Activated naive CD8-positive, alpha-beta T cell treated with anti-CD3 and anti-CD28 coated beads for 36 hours (primary cell): ENCODE results near the gene INPP5B. TPM values are rescaled to one million over a fixed set of nuclear protein-coding genes. Genes with fewer than 3 reads are reported as not detected.
"Not testable (repeated sequence)": the region's sequence is repeated elsewhere in the genome, so short reads cannot be mapped to it uniquely, and the experiment has no call there.

Experiments used
- DNase-seq: peaks from one replicate; pipeline ENCODE4 v3.0.0; 2021
- H3K27ac Mint-ChIP-seq: one replicate; pipeline ENCODE4 v1.8.0; 2022; ENCODE audit warnings: mild to moderate bottlenecking, moderate library complexity, mixed read lengths
- H3K27me3 Mint-ChIP-seq: one replicate; pipeline ENCODE4 v1.8.0; 2022; ENCODE audit warnings: mild to moderate bottlenecking, mixed read lengths
- H3K36me3 Mint-ChIP-seq: one replicate; pipeline ENCODE4 v1.8.0; 2021; ENCODE audit warnings: mild to moderate bottlenecking, mixed read lengths
- H3K4me1 Mint-ChIP-seq: one replicate; pipeline ENCODE4 v1.8.0; 2021; ENCODE audit warnings: mixed read lengths
- H3K4me3 Mint-ChIP-seq: one replicate; pipeline ENCODE4 v1.8.0; 2022; ENCODE audit warnings: mild to moderate bottlenecking, moderate library complexity, mixed read lengths
- H3K9me3 Mint-ChIP-seq: one replicate; pipeline ENCODE4 v1.8.0; 2022; ENCODE audit warnings: mixed read lengths
- total RNA-seq, 2 experiments: library from RNA; stranded (reverse); gene quantifications; one replicate each; pipeline ENCODE4 v1.2.3, GENCODE V29; 2021

The INPP5B gene
- total RNA-seq, result 10 to 100 TPM; 26.6 to 27.7 TPM

- H3K9me3 Mint-ChIP-seq, result no peaks in the 10 kb centered on the region
- H3K27ac Mint-ChIP-seq, result peak within 1 kb of the TSS; percentile 99
These were observed at the start of gene INPP5B for GRCh38 chr1:37946703-37947360. TSS of gene INPP5B (minus strand) at chr1:37947053. CDS start at chr1:37946308, 745 bp downstream.

GRCh38 chr1:37995751-37996345 is 49.0 kb upstream of the INPP5B start:
- Mint-ChIP-seq H3K36me3 (peaks cover 20% of the 10 kb centered on the region), H3K9me3 (no peaks in the 10 kb centered on the region), H3K4me3 (peak overlapping the region; percentile 72), H3K27me3 (no peaks in the 10 kb centered on the region), H3K4me1 (peaks cover 35% of the 10 kb centered on the region), H3K27ac (peak overlapping the region; percentile 84)
- DNase-seq, result peak; percentile 57

More at GRCh38 chr1:37946703-37947360, at the start of gene INPP5B:
- H3K4me3 Mint-ChIP-seq, result peak within 1 kb of the TSS; percentile 99
- H3K27me3 Mint-ChIP-seq, result no peaks in the 10 kb centered on the region
- peak; percentile 84 for DNase-seq
- H3K36me3 Mint-ChIP-seq, result peaks cover 3% of the 10 kb centered on the region
- peaks cover 14% of the 10 kb centered on the region for H3K4me1 Mint-ChIP-seq

- Mint-ChIP-seq H3K9me3 (no peaks in the 10 kb centered on the region), H3K4me3 (peak overlapping the region; percentile 72), H3K27me3 (no peaks in the 10 kb centered on the region), H3K36me3 (peaks cover 17% of the 10 kb centered on the region), H3K4me1 (peaks cover 30% of the 10 kb centered on the region), H3K27ac (peak overlapping the region; percentile 86)
- DNase-seq, result no peak
These were observed 48.2 kb upstream of the INPP5B start for GRCh38 chr1:37994886-37995566.

GRCh38 chr1:37989361-37989930 is 42.6 kb upstream of the INPP5B start:
- H3K27ac Mint-ChIP-seq, result peak overlapping the region; percentile 91
- H3K4me1 Mint-ChIP-seq, result peaks cover 18% of the 10 kb centered on the region
- no peak for DNase-seq
- H3K27me3 Mint-ChIP-seq, result no peaks in the 10 kb centered on the region
- H3K36me3 Mint-ChIP-seq, result peaks cover 34% of the 10 kb centered on the region
- H3K4me3 Mint-ChIP-seq, result peak overlapping the region; percentile 91
- no peaks in the 10 kb centered on the region for H3K9me3 Mint-ChIP-seq

- peaks cover 16% of the 10 kb centered on the region for H3K4me1 Mint-ChIP-seq
- H3K36me3 Mint-ChIP-seq, result peaks cover 36% of the 10 kb centered on the region
- no peak overlapping the region for H3K27ac Mint-ChIP-seq
- no peak for DNase-seq
- H3K27me3 Mint-ChIP-seq, result no peaks in the 10 kb centered on the region
- no peak overlapping the region for H3K4me3 Mint-ChIP-seq
- no peaks in the 10 kb centered on the region for H3K9me3 Mint-ChIP-seq
These were observed 40.8 kb upstream of the INPP5B start for GRCh38 chr1:37987679-37988078.

- no peaks in the 10 kb centered on the region for H3K27me3 Mint-ChIP-seq
- DNase-seq, result no peak
- peaks cover 43% of the 10 kb centered on the region for H3K36me3 Mint-ChIP-seq
- H3K4me1 Mint-ChIP-seq, result peaks cover 10% of the 10 kb centered on the region
- no peak overlapping the region for H3K27ac Mint-ChIP-seq
- H3K9me3 Mint-ChIP-seq, result no peaks in the 10 kb centered on the region
- H3K4me3 Mint-ChIP-seq, result no peak overlapping the region
These were observed 36.7 kb upstream of the INPP5B start for GRCh38 chr1:37983546-37983945.

DNA sequence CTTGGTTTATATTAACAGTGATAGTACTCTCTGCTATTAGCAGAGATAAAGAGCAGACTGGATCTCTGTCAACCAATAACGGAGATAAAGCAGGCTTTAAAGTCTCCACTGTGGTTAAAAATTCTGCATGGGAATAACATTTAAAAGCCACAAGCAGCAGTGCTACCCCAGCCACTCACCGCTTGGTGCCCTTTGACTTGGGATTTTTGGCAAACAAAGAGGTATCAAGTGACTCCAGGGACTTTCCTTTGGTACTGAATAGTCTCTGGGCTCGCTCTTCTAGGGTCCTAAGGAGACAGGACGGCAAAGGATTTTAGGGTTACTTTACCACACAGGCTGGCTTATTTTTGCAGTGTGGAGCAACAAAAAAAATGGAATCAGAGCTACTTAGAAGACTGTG is 31.7 kb upstream of the INPP5B start:
- H3K27me3 Mint-ChIP-seq, result no peaks in the 10 kb centered on the region
- H3K4me3 Mint-ChIP-seq, result no peak overlapping the region
- DNase-seq, result no peak
- H3K36me3 Mint-ChIP-seq, result peaks cover 51% of the 10 kb centered on the region
- peaks cover 2% of the 10 kb centered on the region for H3K4me1 Mint-ChIP-seq
- peaks cover 2% of the 10 kb centered on the region for H3K9me3 Mint-ChIP-seq
- H3K27ac Mint-ChIP-seq, result no peak overlapping the region

DNA sequence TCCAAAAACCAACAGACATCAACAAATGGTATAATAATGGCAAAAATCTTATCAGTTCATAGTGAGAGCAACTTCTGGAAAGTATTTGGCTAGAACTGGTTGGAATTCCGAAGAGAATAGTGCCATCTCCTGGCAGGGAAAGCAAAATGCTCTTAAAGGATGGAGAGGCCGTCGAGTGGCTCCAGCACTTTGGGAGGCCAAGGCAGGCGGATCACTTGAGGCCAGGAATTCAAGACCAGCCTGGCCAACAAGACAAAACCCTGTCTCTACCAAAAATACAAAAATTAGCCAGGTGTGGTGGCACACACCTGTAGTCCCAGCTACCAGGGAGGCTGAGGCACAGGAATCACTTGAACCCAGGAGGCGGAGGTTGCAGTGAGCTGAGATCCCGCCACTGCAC is 28.2 kb upstream of the INPP5B start:
- H3K27ac Mint-ChIP-seq, result peak overlapping the region; percentile 5
- H3K4me1 Mint-ChIP-seq, result peaks cover 14% of the 10 kb centered on the region
- DNase-seq, result not testable (repeated sequence)

DNA sequence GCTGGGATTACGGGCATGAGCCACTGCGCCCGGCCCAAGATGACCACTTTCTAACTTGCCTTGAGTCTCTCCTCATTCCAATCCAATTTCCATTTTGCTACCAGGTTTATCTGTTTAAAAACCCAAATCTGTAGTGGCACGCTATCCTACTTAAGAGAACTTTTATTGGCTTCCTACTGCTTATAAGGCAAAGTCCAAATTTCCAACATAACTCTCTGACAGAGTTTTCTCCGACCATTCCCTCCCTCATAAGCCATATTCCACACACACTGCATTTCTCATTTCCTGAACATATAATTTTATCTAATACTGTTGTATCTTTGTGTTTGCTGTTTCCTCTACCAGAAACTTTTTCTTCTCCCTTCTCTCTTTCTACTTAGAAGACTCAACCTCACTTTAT is 27.7 kb upstream of the INPP5B start:
- Mint-ChIP-seq H3K27me3 (no peaks in the 10 kb centered on the region), H3K9me3 (peaks cover 2% of the 10 kb centered on the region), H3K4me1 (peaks cover 14% of the 10 kb centered on the region), H3K27ac (no peak overlapping the region), H3K4me3 (no peak overlapping the region), H3K36me3 (peaks cover 54% of the 10 kb centered on the region)
- DNase-seq, result no peak

More for the DNA sequence above, 28.2 kb upstream of the INPP5B start:
- H3K27me3 Mint-ChIP-seq, H3K4me3 Mint-ChIP-seq, H3K9me3 Mint-ChIP-seq: not testable (repeated sequence)
- H3K36me3 Mint-ChIP-seq, result peaks cover 59% of the 10 kb centered on the region

GRCh38 chr1:37973684-37974083 is 26.8 kb upstream of the INPP5B start:
- H3K4me3 Mint-ChIP-seq, H3K9me3 Mint-ChIP-seq, H3K27ac Mint-ChIP-seq, H3K27me3 Mint-ChIP-seq, DNase-seq: not testable (repeated sequence)
- H3K4me1 Mint-ChIP-seq, result peaks cover 14% of the 10 kb centered on the region
- peaks cover 55% of the 10 kb centered on the region for H3K36me3 Mint-ChIP-seq

DNA sequence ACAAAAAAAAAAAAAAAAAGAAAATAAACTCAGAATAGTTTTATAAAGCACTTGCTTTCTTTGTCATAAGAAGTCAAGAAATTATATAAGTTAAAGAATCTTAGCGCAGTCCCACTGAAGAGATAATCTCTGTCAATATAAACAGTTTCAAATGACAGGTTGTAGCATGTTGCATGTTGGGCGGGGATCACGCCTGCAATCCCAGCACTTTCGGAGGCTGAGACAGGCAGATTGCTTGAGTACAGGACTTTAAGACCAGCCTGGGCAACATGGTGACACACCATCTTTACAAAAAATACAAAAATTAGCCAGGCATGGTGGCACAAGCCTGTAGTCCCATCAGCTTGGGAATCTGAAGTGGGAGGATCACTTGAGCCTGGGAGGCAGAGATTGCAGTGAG is 18.4 kb upstream of the INPP5B start:
- peaks cover 19% of the 10 kb centered on the region for H3K36me3 Mint-ChIP-seq
- DNase-seq, result no peak
- no peaks in the 10 kb centered on the region for H3K27me3 Mint-ChIP-seq
- no peaks in the 10 kb centered on the region for H3K9me3 Mint-ChIP-seq
- H3K4me3 Mint-ChIP-seq, result no peak overlapping the region
- no peak overlapping the region for H3K27ac Mint-ChIP-seq
- H3K4me1 Mint-ChIP-seq, result peaks cover 2% of the 10 kb centered on the region

- H3K4me1 Mint-ChIP-seq, H3K4me3 Mint-ChIP-seq, DNase-seq, H3K27me3 Mint-ChIP-seq, H3K9me3 Mint-ChIP-seq, H3K27ac Mint-ChIP-seq: not testable (repeated sequence)
- H3K36me3 Mint-ChIP-seq, result peaks cover 25% of the 10 kb centered on the region
These were observed 17.3 kb upstream of the INPP5B start for GRCh38 chr1:37964106-37964505.

- Mint-ChIP-seq H3K4me3 (no peak overlapping the region), H3K4me1 (peaks cover 2% of the 10 kb centered on the region), H3K27ac (no peak overlapping the region), H3K27me3 (no peaks in the 10 kb centered on the region), H3K36me3 (peaks cover 18% of the 10 kb centered on the region), H3K9me3 (no peaks in the 10 kb centered on the region)
- no peak for DNase-seq
These were observed 11.8 kb upstream of the INPP5B start for GRCh38 chr1:37958690-37959089.

GRCh38 chr1:37955685-37956084 is 8.8 kb upstream of the INPP5B start:
- Mint-ChIP-seq H3K27ac (no peak overlapping the region), H3K36me3 (peaks cover 14% of the 10 kb centered on the region), H3K4me3 (no peak overlapping the region), H3K9me3 (no peaks in the 10 kb centered on the region), H3K27me3 (no peaks in the 10 kb centered on the region), H3K4me1 (peaks cover 10% of the 10 kb centered on the region)
- DNase-seq, result no peak

GRCh38 chr1:37954316-37954971 is 7.6 kb upstream of the INPP5B start:
- Mint-ChIP-seq H3K4me3 (no peak overlapping the region), H3K4me1 (peaks cover 10% of the 10 kb centered on the region), H3K36me3 (peaks cover 6% of the 10 kb centered on the region), H3K9me3 (no peaks in the 10 kb centered on the region), H3K27me3 (no peaks in the 10 kb centered on the region), H3K27ac (no peak overlapping the region)
- DNase-seq, result no peak
